Measurements from ENCODE around the gene RSPH3.
"Not testable (repeated sequence)": the region's sequence is repeated elsewhere in the genome, so short reads cannot be mapped to it uniquely, and the experiment has no call there.

Gene RSPH3

DNA sequence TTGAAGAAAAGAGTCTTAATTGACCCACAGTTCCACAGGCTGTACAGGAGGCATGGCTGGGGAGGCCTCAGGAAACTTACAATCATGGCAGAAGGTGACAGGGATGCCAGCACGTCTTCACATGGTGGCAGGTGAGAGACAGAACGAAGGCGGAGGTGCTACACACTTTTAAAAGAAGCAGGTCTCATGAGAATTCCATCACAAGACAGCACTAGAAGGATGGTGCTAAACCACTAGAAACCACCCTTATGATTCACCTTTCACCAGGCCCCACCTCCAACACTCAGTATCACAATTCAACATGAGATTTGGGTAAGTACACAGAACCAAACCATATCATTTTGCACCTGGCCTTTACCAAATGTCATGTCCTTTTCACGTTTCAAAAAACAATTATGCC is 23.9 kb upstream of the RSPH3 start:
- no peak for DNase-seq

DNA sequence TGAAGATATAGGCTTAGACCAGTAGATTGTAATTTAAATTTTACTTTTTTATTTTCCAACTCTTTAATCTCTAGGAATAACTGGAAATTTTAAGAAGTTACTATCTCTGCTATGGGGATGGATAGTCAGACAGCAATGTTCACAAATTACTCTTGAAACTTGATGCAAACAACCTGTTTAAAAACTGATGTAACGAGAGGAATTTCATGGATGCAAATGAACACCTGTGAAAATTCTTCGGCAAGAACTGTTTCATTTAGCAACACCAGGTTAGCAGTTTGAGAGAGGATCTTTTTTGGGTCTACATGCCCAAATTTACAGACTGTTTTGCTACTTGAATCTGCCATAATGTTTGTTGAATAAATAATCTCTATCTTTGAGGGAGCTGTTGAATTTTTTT is 20.0 kb upstream of the RSPH3 start:
- DNase-seq: no peak

DNA sequence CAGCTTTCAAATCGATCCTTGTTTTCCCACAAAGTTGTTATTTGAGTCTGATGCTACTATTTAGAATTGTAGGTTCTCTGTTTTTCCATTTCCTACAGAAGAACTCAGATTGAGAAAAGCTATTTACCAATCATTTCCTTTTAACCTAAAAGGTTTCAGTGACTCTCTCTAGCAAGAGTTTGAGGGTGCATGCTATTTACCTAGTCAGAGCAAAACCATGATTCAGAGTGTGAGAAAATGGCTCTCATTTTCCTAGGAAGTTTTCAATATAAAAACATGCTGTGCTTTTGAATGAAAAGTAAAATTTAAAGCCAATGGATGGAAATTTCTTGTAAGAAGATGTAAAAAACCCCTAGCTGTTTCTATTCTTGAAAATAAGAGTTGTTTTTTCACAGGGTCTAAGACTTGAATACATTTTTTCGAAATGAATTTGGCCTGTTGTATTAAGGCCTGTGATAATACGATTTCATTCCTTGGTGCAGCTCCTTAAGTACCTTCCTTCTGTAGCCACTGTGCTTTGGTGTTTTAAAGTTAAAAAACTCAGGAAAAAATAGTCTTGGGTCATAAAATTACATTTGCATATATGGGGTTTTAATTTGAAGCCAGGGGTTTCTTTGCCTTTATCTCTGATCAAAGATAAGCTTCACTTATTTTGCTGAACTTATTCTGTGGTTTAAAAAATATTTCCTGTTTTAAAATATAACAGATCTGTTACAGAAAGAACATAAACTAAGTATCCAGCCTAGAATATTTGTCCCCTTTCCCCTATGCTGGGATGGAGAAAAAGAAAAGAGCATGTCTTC is 18.0 kb upstream of the RSPH3 start:
- no peak for DNase-seq

GRCh38 chr6:159014406-159014805 is 14.4 kb upstream of the RSPH3 start:
- no peak for DNase-seq

- DNase-seq: peak; percentile 18 to 51
Observed at GRCh38 chr6:159013229-159013628, 13.2 kb upstream of the RSPH3 start.

- no peak for DNase-seq
Observed at GRCh38 chr6:159012201-159012600, 12.2 kb upstream of the RSPH3 start.

DNA sequence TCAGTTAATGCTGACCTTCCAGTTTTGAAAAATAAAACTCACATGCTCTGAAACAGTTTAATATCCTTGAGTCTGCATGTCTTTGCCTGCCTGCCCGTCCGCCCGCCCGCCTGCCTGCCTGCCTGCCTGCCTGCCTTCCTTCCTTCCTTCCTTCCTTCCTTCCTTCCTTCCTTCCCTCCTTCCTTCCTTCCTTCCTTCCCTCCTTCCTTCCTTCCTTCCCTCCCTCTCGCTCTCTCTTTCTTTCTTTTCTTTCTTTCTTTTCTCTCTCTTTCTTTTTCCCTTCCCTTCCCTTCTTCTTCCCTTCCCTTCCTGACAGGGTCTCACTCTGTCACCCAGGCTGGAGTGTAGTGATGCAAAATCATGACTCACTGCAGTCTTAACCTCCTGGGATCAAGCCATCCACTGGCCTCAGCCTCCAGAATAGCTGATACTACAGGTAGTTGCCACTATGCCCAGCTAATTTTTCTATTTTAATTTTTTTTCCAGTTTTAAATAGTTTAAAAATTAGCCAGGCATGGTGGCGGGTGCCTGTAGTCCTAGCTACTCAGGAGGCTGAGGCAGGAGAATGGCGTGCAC is 10.1 kb upstream of the RSPH3 start:
- DNase-seq: not testable (repeated sequence)

DNA sequence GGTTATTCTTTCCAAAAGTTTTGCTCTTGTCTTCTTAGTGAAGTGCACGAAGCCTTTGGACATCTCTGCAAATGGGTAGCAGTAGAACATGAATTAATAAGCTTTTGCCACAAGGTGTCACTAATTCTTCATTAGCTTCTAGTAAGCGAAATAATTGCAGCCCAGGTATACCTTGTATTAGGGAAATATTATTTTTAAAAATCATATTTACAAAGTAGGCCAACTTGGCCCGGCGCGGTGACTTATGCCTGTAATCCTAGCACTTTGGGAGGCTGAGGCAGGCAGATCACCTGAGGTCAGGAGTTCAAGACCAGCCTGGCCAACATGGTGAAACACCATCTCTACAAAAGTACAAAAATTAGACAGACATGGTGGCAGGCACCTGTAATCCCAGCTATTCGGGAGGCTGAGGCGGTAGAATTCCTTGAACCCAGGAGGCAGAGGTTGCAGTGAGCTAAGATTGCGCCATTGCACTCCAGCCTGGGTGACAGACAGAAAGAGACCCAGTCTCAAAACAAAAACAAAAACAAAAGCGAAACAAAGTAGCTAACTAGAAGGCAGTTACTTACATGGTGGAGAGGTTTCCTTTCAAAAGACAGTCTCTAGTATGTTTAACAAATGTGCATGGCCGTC is 8.8 kb upstream of the RSPH3 start:
- DNase-seq: peak; percentile 71 to 74

DNA sequence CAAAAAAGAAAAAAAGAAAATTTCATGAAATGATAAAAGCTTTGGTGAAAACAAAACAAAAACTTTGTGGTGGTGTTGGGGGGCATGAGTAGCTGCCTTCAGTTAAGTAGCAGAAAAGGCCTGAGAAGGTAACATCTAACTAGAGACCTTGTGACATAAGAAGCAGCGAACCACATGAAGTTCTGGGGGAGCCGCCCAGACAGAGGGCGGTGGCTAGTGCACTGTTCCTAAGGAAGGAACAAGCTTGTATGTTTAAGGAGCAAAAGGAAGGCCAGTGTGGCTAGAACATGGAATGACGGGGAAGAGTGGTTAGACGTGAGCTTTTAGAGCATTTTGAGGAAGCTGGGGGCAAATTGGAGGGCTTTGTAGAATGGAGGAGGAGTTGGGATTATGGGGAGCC is 7.5 kb upstream of the RSPH3 start:
- DNase-seq: no peak

- no peak for DNase-seq
Observed at GRCh38 chr6:159005436-159005835, 5.4 kb upstream of the RSPH3 start.

- no peak for DNase-seq
Observed at GRCh38 chr6:159004592-159004991, 4.6 kb upstream of the RSPH3 start.

- DNase-seq: no peak
Observed at GRCh38 chr6:159002432-159003155, 2.6 kb upstream of the RSPH3 start.

DNA sequence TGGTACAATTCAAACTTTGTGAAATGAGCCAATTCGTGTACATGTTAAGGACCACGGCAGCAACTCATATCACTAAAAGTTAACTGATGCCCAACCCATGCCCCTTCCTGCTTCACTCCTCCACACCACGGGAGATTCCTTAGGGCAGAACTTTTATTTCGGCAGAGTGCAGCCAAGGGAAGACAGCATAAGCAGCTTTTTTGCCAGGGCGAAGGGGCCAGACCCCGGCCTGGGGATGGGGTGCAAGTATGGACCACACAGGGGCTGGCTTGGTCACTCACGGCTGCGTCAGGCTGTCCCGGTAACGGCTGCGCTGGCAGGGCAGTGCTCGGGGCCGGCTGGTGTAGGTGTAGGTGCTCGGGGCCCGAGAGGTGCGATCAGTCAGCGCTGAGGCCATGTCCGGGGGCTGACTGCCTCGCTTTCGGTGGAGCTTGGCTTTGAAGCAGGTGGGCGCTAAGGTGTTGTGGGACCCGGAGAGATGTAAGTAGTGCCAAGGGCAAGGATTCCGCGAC is 792 bp downstream of the RSPH3 start:
- DNase-seq: no peak

DNA sequence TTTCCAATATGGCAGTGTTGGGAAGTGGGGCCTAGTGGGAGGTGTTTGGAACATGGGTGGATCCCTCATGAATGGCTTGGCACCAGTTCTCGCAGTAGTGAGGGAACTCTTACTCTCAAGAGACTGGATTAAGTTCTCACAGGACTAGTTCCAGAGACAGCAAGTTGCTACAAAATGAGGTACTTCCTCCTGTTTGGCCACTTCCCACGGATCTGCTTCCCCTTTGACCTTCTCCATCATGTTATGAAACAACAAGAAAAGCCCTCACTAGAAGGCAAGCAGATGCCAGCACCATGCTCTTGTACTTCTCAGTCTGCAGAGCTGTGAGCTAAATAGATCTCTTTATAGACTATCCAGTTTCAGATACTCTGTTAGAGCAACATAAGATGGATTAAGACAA is 3.1 kb downstream of the RSPH3 start:
- DNase-seq: peak; percentile 49 to 66

DNA sequence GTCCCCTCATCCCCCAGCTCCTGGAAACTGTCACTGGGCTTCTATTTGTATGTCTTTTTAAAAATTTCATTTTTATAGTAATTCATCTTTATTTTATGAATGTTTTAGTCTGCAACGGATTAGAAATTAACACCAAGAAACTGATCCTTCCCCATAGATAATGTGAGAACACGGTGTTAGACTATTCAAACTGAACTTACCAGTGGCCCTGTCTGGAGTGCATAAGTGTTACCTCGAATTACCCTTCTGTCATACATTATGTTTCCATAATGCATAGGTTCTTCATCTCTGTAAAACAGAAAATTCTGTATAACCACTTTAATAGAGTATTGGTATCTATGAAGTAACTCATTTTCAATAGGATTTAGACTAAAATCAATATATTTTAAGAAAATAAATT is 6.4 kb downstream of the RSPH3 start:
- no peak for DNase-seq

- no peak for DNase-seq
Observed at GRCh38 chr6:158991017-158991723, 8.8 kb downstream of the RSPH3 start.

DNA sequence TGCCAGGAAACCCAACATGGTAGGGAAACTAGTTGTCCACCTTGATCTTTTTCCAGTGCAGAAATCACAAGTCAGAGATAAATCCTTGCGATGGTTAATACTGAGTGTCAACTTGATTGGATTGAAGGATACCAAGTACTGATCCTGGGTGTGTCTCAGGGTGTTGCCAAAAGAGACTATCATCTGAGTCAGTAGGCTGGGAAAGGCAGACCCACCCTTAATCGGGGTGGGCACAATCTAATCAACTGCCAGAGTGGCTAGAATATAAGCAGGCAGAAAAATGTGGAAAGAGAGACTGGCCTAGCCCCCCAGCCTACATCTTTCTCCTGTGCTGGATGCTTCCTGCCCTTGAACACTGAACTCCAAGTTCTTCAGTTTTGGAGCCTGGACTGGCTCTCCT is 10.3 kb downstream of the RSPH3 start:
- DNase-seq: not testable (repeated sequence)

DNA sequence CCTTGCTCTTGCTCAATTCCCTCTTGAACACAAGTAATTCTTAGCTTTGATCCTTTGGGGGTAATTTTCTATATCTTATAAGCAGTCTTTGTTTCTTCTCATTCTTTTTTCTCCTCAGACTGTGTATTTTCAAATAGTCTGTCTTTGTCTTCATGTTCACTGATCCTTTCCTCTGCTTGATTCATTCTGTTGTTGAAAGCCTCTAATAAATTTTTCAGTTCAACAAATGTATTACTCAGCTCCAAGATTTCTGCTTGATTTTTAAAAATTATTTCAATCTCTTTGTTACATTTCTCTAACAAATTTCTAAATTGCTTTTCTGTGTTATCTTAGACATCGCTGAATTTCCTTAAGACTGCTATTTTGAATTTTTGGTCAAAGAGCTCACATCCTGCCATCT is 11.5 kb downstream of the RSPH3 start:
- no peak for DNase-seq

GRCh38 chr6:158987657-158988056 is 12.3 kb downstream of the RSPH3 start:
- no peak for DNase-seq

GRCh38 chr6:158978757-158979156 is 21.2 kb downstream of the RSPH3 start:
- no peak for DNase-seq

- DNase-seq: no peak
Observed at GRCh38 chr6:158977382-158977781, 22.6 kb downstream of the RSPH3 start.

Data from AML-193 (cell line).